ENCODE results near the gene MED29.

The MED29 gene

DNA sequence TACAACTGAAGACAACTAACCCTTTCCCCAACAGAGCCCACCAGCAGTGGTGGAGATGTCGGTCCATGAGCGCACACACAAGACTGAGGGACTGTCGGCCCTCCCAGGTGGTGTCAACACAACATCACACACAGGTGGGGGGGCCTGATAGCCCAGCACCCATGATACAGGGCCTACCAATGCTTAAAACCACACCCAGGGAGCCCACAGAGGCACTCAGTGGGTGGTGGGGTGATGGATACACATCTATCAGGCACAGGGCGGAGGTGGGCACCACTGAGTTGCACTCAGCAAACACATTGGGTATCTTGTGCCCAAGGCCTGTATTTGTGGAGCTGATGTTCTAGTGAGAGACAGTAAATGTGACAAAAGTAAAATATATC, 8.5 kb downstream of the MED29 start:
- no peak for DNase-seq

DNA sequence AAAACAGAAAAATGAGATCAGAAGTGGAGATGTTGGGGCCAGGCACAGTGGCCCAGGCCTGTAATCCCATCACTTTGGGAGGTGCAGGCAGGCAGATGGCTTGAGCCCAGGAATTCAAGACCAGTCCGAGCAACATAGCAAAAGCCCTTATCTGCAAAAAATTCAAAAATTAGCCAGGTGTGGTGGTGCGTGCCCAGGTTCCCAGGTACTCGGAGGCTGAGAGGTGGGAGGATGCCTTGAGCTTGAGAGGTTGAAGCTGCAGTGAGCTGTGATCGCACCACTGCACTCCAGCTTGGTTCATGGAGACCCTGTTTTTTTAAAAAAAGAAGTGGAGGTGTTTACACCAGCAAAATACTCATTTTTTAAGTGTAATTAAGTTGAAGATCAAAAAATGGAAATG, 8.9 kb downstream of the MED29 start:
- DNase-seq = no peak

DNA sequence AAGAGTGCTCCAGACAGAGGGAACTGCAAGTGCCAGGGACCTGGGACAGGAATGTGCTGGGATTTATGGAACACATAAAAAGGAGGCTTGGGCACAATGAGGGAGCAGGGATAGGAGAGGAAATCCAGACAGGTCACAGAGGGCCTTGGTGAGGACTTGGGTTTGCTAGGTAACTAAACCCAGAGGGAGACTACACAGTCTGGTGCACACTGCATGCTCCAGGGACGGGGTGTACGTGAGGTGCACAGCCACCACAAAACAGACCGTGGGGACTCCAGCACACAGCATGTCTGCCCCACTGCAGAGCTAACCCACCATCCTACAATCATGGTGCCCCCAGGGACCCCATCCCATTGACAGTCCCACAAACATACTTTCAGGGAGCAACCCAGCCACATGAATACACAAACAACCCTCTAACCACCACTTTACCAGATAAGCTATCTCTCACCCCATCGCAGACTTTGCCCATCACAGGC, 9.9 kb downstream of the MED29 start:
- no peak for DNase-seq

DNA sequence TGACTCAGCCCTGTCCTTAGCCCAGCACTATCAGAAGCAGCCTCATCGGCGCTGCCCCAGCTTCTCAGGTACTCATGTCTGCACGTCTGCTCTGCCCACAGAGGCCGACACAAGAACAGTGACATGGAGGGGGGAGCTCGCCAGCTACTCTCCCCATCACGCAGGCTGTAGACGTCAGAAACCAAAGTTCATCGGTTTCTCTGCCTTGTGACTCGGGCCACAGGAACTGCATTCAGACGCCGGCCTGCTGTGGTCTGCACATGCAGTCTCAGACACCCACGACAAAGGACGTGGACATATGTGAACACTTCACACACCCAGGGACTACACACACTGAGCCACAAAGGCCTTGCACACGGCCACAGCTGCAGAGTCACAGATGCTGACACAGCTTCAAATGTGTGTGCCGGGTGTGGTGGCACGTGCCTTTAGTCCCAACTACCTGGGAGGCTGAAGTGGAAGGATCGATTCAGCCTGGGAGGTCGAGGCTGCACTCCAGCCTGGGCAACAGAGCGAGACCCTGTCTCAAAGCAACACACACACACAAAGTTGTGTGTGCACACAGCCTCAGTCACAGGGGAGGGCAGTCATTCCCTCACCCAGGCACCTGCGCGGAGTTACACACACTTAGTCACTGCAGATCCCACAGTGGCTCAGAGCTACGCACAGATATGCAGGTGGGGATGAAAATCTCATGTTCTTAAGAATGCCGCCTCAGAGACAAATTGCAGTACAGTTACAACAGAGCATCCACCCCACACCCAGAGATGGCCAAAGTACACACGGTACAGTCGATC, 10.6 kb downstream of the MED29 start:
- DNase-seq = no peak

DNA sequence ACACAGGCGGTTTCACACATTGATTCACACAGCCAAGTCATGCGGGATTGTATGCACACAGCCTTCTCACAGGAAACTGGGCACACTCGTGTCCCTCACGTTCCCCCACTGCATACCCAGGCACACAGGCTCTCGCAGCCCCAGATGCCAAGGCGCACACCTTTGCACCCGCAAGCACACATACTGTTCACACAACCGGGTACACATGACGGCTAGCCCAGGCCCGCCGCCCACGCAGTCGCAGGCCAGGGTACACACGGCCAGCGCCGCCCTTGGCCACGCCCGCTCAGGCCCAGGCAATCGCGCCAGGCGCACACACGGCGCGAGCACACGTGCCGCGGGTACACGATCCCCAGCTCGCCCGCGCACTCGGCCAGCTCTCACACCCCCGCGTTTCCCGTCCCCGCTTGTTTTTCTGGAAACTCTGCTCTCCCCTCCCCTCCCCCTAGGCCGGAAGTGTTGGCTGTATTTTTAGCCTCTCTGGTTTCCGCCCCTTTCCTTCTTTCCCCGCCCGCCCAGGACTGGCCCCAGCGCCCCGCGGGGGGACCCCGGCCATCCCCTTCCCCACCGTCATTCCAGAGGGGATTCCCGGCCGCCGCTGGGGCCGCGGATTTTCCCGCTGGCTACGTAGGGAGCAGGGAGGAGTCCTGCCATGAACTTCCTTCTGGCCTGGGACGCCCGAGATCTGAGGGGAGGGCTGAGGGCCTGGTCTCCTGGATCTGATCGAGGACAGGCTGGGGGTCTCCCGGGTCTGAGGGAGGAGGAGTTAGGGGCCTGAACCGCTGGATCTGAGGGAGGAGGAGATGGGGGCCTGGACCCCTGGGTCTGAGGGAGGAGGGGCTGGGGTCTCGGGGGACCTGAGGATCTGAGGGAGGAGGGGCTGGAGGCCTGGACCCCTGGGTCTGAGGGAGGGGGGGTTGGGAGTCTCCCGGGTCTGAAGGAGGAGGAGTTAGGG, 11.4 kb downstream of the MED29 start:
- DNase-seq = peak; percentile 70

DNA sequence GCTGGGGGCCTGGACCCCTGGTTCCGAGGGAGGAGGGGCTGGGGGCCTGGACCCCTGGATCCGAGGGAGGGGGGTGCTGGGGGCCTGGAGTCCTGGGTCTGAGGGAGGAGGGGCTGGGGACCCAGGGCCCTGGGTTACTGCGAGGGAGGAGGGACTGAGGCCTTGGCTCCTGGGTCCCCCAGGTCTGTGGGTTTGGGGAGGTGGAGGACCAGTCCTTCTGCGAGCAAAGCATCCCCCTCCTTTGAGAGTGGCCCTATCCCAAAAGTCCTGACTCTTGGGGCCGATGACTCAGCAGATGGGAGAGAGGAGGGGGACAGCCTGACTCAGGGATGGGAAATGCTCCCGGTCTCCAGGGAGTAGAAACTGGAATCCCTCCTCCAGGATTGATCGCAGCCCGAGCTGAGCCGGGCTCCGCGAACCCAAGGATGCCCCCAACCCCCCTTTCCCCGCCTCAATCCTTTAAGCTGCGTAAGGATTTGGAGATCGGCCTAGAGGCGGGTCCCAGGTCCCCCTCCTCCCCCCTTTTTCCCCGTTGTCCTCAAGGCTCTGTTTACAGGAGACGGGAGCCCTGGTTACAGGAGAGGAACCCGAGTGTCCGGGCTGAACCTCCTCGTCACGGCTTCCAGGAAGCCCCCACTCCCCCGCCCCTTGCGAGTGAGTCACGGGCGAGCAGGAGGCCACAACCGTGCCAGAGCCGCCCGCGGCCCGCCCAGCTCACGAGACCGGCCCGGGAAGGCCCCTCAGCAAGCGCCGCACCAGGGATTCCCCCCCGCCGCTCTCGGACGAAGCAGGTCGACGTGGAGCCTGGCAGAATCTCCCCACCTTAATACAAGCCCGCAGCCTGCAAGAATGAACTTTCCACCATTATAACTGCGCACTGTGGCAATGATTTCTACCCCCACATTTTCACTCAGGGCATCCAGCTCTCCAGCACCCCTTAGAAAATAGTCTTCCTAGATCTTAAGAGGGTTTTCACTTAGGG, 12.4 kb downstream of the MED29 start:
- peak; percentile 98 for DNase-seq

DNA sequence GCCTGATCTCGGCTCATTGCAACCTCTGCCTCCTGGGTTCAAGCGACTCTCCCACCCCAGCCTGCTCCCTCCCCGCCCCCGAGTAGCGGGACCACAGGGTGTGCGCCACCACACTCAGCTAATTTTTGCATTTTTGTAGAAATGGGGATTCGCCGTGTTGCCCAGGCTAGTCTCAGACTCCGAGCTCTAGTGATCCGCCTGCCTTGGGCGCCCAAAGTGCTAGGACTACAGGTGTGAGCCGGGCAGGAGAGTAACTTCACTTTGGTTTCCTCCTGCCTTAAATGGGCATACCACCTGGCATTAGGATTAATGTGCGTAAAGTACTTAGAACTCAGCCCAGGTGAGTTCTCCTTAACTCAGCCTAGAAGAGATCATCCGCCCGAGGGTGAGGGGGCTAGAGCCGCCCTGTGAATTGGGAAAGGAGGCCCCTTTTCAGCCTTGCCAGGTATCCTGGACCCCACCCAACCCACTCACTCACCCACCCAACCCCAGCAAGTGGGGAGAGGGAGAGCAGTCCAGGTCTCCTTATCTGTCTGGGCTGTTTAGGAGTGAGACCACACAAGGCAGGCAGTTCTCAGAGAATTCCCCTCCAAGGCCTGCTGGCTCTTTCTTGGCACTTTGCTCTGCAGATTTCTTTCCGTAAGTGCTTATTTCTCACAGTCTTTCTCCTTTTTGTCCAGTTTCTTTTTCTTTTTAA, 14.2 kb downstream of the MED29 start:
- DNase-seq = no peak

DNA sequence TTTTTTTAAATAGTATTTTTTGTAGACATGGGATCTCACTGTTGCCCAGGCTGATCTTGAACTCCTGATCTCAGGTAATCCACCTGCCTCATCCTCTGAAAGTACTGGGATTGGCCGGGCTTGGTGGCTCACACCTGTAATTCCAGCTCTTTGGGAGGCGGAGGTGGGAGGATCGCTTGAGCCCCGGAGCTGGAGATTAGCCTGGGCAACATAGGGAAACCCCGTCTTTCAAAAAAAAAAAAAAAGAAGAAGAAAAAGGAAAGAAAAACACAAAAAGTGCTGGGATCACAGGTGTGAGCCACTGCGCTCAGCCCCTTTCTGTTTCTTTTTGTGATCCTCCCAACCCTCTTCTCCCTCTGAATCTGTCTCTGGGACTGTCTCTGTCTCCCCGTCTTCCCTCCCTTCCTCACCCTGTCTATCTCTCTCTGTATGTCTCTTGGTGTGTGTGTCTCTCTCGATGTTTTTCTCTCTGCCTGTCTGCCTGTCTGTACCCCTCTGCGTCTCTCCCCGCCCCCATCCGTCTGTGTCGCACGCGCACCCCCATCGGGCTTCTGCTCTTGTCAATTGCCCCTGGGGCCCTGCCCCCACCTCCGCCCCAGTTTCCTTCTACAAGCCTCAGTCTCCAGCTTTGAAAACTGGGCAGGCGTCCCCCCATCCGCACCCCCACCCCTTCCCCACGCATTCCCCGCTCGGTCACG, 14.9 kb downstream of the MED29 start:
- no peak for DNase-seq

DNA sequence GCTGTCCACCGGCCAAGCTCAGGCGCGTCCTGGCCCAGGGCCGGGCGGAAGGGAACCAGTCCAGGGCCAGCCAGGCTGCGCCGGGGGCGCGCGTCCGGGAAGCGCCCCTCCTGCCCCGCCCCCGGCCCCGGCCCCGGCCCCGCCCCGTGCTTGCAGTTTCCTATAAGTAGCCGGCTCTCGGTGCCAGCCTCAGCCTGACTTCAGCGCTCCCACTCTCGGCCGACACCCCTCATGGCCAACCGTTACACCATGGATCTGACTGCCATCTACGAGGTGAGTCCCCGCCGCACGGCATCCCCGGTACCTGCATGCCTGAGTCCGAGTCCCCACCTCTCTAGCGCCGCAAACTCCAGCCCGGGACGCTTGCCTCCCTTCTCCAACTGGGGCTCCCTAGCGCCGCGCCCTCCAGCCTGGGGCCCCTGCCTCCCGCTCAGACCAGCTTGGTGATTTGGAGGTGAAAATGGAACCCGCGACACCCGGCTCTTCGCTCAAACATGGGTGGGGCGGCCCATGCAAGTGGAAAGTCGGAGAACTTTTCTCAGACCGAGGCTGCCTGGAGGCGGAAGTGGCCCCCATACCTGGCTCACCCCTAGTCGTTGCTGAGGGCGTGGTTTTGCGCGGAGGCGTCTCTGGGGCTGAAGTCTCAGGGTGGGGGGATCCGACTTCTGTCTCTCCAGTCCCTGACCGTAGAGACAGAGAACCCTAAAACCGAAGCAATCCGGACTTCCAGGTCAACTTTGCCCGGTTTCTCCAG, 15.7 kb downstream of the MED29 start, which contains the start of gene ZFP36:
Gene ZFP36, plus strand, starts transcription at position 192 of the 754 bp plus-strand sequence. Its CDS starts 58 bp downstream, at position 250.
- DNase-seq = peak; percentile 81

DNA sequence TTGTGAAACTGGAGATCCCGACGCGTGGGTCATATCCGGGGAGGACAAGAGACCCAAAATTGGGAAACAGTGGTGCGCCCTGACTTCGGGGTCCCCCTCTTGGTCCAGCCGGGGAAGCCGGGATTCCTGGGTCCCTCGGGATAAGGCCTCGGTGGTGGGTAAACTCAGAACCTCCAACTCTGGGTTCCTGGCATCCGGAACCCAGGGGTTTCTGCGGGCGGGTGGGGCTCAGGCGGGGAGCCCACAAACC, 16.2 kb downstream of the MED29 start:
- DNase-seq = no peak

DNA sequence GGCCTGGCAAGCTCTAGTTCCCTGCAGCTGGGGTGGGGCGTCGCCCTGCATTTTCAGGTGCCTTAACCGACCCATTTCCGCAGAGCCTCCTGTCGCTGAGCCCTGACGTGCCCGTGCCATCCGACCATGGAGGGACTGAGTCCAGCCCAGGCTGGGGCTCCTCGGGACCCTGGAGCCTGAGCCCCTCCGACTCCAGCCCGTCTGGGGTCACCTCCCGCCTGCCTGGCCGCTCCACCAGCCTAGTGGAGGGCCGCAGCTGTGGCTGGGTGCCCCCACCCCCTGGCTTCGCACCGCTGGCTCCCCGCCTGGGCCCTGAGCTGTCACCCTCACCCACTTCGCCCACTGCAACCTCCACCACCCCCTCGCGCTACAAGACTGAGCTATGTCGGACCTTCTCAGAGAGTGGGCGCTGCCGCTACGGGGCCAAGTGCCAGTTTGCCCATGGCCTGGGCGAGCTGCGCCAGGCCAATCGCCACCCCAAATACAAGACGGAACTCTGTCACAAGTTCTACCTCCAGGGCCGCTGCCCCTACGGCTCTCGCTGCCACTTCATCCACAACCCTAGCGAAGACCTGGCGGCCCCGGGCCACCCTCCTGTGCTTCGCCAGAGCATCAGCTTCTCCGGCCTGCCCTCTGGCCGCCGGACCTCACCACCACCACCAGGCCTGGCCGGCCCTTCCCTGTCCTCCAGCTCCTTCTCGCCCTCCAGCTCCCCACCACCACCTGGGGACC, 16.6 kb downstream of the MED29 start:
- DNase-seq = no peak

DNA sequence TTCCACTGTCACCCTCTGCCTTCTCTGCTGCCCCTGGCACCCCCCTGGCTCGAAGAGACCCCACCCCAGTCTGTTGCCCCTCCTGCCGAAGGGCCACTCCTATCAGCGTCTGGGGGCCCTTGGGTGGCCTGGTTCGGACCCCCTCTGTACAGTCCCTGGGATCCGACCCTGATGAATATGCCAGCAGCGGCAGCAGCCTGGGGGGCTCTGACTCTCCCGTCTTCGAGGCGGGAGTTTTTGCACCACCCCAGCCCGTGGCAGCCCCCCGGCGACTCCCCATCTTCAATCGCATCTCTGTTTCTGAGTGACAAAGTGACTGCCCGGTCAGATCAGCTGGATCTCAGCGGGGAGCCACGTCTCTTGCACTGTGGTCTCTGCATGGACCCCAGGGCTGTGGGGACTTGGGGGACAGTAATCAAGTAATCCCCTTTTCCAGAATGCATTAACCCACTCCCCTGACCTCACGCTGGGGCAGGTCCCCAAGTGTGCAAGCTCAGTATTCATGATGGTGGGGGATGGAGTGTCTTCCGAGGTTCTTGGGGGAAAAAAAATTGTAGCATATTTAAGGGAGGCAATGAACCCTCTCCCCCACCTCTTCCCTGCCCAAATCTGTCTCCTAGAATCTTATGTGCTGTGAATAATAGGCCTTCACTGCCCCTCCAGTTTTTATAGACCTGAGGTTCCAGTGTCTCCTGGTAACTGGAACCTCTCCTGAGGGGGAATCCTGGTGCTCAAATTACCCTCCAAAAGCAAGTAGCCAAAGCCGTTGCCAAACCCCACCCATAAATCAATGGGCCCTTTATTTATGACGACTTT, 17.4 kb downstream of the MED29 start:
- DNase-seq = no peak

DNA sequence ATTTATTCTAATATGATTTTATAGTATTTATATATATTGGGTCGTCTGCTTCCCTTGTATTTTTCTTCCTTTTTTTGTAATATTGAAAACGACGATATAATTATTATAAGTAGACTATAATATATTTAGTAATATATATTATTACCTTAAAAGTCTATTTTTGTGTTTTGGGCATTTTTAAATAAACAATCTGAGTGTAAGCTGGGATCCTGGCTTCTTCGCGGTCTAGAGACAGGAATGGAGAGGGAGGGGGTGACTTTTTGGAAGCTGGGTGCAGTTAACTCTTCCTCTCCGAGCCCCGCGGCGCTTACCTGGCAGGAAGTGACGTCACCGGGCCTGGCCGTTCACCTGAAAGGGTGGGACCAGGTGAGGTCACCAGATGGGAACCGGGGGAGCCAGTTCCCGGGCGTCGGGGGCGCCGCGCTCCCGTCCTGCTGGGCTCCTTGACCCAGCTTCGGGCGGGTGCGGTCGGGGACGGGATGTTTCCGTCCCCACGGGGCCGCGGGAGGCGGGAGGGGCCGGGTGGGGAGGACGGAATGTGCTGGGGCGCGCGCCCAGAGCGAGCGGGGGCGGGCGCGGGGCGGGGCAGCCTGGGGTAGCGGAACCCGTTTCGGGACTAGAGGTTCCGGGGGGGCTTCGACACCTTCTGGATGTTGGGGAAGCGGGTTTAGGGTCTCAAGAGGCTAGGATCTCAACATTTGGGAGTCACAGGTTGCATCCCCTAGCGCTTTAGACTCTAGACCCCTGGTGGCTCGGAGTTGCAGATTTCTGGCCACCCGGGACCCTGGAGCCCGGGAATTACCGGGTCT, 18.2 kb downstream of the MED29 start:
- peak; percentile 36 for DNase-seq

DNA sequence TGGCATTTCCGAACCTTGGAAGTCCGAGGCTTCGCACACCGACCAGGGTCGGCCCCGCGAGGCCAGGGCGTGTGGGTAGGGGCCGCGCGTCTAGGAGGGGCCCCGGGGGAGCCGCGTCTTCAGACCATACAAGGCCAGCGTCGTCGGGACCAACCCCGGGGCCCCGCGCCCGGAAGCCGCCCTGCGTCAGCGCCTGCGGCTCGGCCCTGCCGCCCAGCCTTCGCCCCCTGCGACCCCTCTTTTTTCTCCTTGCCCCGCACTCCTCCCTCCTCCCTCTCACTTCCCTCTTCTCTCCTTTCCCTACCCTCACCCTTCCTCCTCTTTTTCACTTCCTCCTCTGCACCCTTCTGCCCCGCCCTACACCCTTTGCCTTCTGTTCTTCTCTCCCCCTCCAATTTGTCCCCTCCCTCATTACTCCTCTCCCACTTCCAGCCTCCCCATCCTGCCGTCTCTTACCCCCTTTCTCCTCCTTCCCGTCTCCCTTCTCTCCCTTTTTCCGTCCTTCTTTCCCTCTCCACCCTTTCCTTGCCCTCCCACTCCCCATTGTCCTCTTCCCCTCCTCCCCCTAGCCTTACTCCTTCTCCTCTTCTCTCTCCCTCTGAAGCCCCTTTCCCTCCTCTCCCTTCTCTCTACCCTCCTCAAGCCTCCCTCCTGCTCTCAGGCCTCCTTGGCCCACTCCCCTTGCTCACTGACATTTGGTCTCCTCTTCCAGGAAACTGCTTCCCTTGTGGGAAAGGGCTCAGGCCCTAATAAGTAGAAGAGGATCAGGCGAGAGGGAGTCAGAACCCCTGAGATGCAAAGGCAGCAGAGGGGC, 19.0 kb downstream of the MED29 start:
- DNase-seq = no peak

DNA sequence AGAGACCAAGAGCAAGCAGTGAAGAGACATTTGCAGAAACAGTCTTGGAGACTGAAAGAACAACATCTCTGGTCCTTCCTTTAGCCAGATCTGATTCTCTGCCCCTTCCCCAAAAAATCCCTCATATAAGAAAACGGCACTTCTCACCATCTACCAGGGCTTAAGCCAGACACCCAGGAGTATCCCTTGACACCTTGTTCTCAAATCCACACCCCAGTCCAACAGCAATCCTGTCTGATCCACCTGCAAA, 19.6 kb downstream of the MED29 start:
- no peak for DNase-seq

DNA sequence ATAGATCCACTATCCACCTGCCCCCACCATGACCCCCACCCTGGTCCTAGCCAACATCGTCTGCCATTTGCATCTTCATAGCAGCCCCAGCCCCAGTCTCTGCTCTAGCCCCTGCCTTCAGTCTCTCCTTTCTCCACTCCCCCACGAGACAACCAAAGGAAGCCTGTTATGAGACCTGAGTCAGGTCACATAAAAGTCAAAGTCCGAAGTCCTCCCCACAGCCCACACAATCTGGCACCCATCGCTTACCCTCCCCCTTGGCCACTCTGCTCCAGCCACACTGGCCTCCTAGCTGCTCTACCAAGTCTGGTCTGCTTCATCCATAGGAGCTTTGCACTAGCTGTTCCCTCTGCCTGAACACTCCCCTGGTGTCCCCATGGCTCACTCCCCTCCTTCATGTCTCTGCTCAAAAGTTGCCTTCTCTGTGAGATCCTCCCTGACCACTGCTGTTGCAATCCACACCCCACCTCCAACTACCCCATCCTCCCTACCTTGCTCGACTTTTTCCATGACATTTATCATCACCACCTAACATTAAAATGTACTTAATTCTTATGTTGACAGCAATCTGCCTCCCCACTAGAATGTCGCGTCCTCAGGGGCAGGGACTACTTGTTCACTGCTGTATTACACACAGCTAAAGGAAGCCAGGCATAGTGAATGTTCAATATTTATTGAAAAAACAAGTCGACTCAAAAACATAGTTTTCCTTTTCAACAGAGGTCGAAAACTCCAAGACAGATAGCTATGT, 20.1 kb downstream of the MED29 start:
- no peak for DNase-seq

DNA sequence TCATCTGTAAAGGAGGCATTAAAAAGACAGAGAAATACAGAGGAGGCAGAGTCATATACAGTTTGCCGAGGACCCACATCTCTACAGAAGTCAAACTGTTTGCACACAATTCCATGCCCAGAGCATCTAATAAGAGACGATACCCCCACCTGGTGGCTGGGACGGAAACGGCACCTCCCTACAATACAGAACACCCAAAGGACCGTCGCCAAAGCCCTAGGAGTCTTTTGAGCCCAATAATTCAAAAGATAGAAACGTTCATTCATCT, 20.6 kb downstream of the MED29 start:
- DNase-seq = peak; percentile 90

All from amniotic stem cell (primary cell).